ENCODE data around the gene PDE6H. TPM values are rescaled to one million over a fixed set of nuclear protein-coding genes. Genes with fewer than 3 reads are reported as not detected.

The PDE6H gene
- total and polyA plus RNA-seq, 2 donors (not counting 3 experiments of a cell fraction or from before 2014, with no cell fraction given), result not detected

GRCh38 chr12:14999021-14999694 lies 26.3 kb downstream of the PDE6H start:
- dilution Hi-C loops (cut with MboI; ENCODE audit: extremely low pct_ligation_motif_present, low sequenced_read_pairs), result no loop called here
- CTCF ChIA-PET, result interaction anchor here (0.6 to 1.8 kb wide), 2 partner anchors 13 to 243 kb away, joined by 3 to 5 read pairs; no protein-coding TSS in a partner anchor
- no peak for TF ChIP-seq GATA2 (IDR thresholded peaks at IDR 0.05; ENCODE audit: insufficient read depth, insufficient read length, low read depth, low read length)
- no peak for TF ChIP-seq POLR2AphosphoS5 (IDR thresholded peaks at IDR 0.05; ENCODE audit: insufficient read depth, low read depth, low read length)
- no peak for TF ChIP-seq MYC (IDR thresholded peaks at IDR 0.05; ENCODE audit: low read depth, low read length)
- TF ChIP-seq MAX (IDR thresholded peaks at IDR 0.05; ENCODE audit: insufficient read depth, insufficient read length), result no peak
- TF ChIP-seq CTCF (IDR thresholded peaks at IDR 0.05; ENCODE audit: extremely low read depth in 1 of 2, insufficient read depth in 1 of 2, low read depth in 1 of 2, low read length in 2 of 2), result no peak
- no peak for TF ChIP-seq FOS (IDR thresholded peaks at IDR 0.05; ENCODE audit: borderline replicate concordance, insufficient read depth, low read length)
- TF ChIP-seq JUN (IDR thresholded peaks at IDR 0.05; ENCODE audit: borderline replicate concordance, insufficient read depth, insufficient read length, low read depth), result no peak
- TF ChIP-seq POLR2A (IDR thresholded peaks at IDR 0.05; ENCODE audit: low read depth, low read length), result no peak
- TF ChIP-seq EZH2 (IDR thresholded peaks at IDR 0.05; ENCODE audit: borderline replicate concordance, low read depth, low read length, severe bottlenecking), result no peak

More at GRCh38 chr12:14999021-14999694, 26.3 kb downstream of the PDE6H start:
- no peak overlapping the region for H2AFZ ChIP-seq (ENCODE audit: low read depth, low read length)
- BruUV-seq (replicated peaks), result no TSS peak
- H3K27me3 ChIP-seq (ENCODE audit: control insufficient read depth in 2 of 2, insufficient read depth in 2 of 2, low read length in 2 of 2), result peaks cover 21 to 31% of the 10 kb centered on the region in 2 experiments
- intact Hi-C loops (cut with micrococcal nuclease), result loop anchor here (5.0 kb wide), 1 partner anchor 367 kb away; no protein-coding TSS in a partner anchor
- no peaks in the 10 kb centered on the region for H3K4me1 ChIP-seq (ENCODE audit: control insufficient read depth, extremely low read depth, insufficient read depth, low read length)
- H3K27ac ChIP-seq (ENCODE audit: insufficient read depth, low read depth, low read length), result no peak overlapping the region
- no peaks in the 10 kb centered on the region for H4K20me1 ChIP-seq (replicated peaks; ENCODE audit: control insufficient read depth, extremely low read depth, insufficient read depth, low read length)
- POLR2A ChIA-PET, result no interaction called here
- no peak overlapping the region for H3K4me2 ChIP-seq (ENCODE audit: insufficient read depth, low read length)
- no peaks in the 10 kb centered on the region for H3K9me1 ChIP-seq (replicated peaks; ENCODE audit: control insufficient read depth, extremely low read depth, insufficient read depth, low read length)
- no peaks in the 10 kb centered on the region for H3K79me2 ChIP-seq (ENCODE audit: control insufficient read depth, insufficient read depth, low read length)
- H3K9ac ChIP-seq (replicated peaks; ENCODE audit: extremely low read depth, insufficient read depth, low read length), result no peak overlapping the region
- H3K4me3 ChIP-seq (replicated peaks in 1 of 3; ENCODE audit: insufficient read depth in 1 of 3, low read depth in 1 of 3, low read length in 3 of 3), result no peak overlapping the region
- no peak for FAIRE-seq
- no peaks in the 10 kb centered on the region for H3K9me3 ChIP-seq (replicated peaks; ENCODE audit: control insufficient read depth, insufficient read depth, low read length)
- no peak for DNase-seq (ENCODE audit: low read depth, low spot score)
- H3K36me3 ChIP-seq (ENCODE audit: control insufficient read depth in 2 of 2, extremely low read depth in 1 of 2, insufficient read depth in 2 of 2, low read length in 2 of 2), result no peaks in the 10 kb centered on the region
